GM12801 (cell line): Measurements from ENCODE around the gene TMPRSS3.

ENCODE experiments used
- CTCF ChIP-seq: IDR thresholded peaks from one replicate; pipeline ENCODE4 v1.5.1; 2011; ENCODE audit warnings: control low read depth; ENCODE audit not compliant: insufficient read length; ENCODE audit errors: extremely low read depth

Gene TMPRSS3

GRCh38 chr21:42379426-42380215 lies 16.2 kb downstream of the TMPRSS3 start:
- no peak for TF ChIP-seq CTCF

GRCh38 chr21:42378418-42378817 lies 17.4 kb downstream of the TMPRSS3 start:
- no peak for TF ChIP-seq CTCF

- no peak for TF ChIP-seq CTCF
Measured at GRCh38 chr21:42377951-42378340, 17.9 kb downstream of the TMPRSS3 start.

GRCh38 chr21:42377211-42377950 lies 18.5 kb downstream of the TMPRSS3 start:
- no peak for TF ChIP-seq CTCF

GRCh38 chr21:42376338-42376982 lies 19.4 kb downstream of the TMPRSS3 start:
- no peak for TF ChIP-seq CTCF

- TF ChIP-seq CTCF, result no peak
Measured at GRCh38 chr21:42375966-42376337, 19.9 kb downstream of the TMPRSS3 start.

GRCh38 chr21:42375506-42375905 lies 20.3 kb downstream of the TMPRSS3 start:
- TF ChIP-seq CTCF, result no peak
